H9 (cell line): ENCODE measurements around the gene TCF25. TPM values are rescaled to one million over a fixed set of nuclear protein-coding genes. Genes with fewer than 3 reads are reported as not detected.
A peak's percentile ranks its signal among the peaks of the same experiment; 100 is the strongest.

ENCODE experiments used
- DNase-seq: peaks from one replicate; pipeline ENCODE4 v3.0.0-alpha.2; 2017
- H2AFZ ChIP-seq: one replicate; pipeline ENCODE4 v1.6.1; 2013; ENCODE audit warnings: mild to moderate bottlenecking, low read length, control low read depth, moderate library complexity
- H2AK5ac ChIP-seq: 2 replicates; pipeline ENCODE4 v1.6.1; 2013; ENCODE audit warnings: low read length, control low read depth, mixed read lengths; ENCODE audit not compliant: insufficient read length
- H2BK120ac ChIP-seq: one replicate; pipeline ENCODE4 v1.6.1; 2013; ENCODE audit warnings: low read depth, mild to moderate bottlenecking, low read length, control low read depth, inconsistent platforms; ENCODE audit not compliant: poor library complexity, severe bottlenecking
- H2BK12ac ChIP-seq: 2 replicates; pipeline ENCODE4 v1.6.1; 2013; ENCODE audit warnings: low read length, control low read depth, mixed read lengths, low read depth; ENCODE audit not compliant: insufficient read length
- H2BK15ac ChIP-seq: 2 replicates; pipeline ENCODE4 v1.6.1; 2013; ENCODE audit warnings: low read depth, low read length, control low read depth
- H2BK20ac ChIP-seq: one replicate; pipeline ENCODE4 v1.6.1; 2013; ENCODE audit warnings: low read depth, mild to moderate bottlenecking, low read length, control low read depth, inconsistent platforms; ENCODE audit not compliant: poor library complexity, severe bottlenecking
- H2BK5ac ChIP-seq: 2 replicates; pipeline ENCODE4 v1.6.1; 2013; ENCODE audit warnings: low read length, control low read depth, mixed read lengths; ENCODE audit not compliant: insufficient read length
- H3K14ac ChIP-seq: 2 replicates; pipeline ENCODE4 v1.6.1; 2013; ENCODE audit warnings: low read length, control low read depth; ENCODE audit not compliant: insufficient read depth
- H3K18ac ChIP-seq: 2 replicates; pipeline ENCODE4 v1.6.1; 2013; ENCODE audit warnings: low read depth, mild to moderate bottlenecking, mixed read lengths, low read length, control low read depth; ENCODE audit not compliant: insufficient read length
- H3K23ac ChIP-seq: 2 replicates; pipeline ENCODE4 v1.6.1; 2013; ENCODE audit warnings: low read length, control low read depth, mixed read lengths, low read depth; ENCODE audit not compliant: insufficient read length
- H3K23me2 ChIP-seq: 2 replicates; pipeline ENCODE4 v1.6.1; 2013; ENCODE audit warnings: low read depth, mild to moderate bottlenecking, mixed read lengths, low read length, control low read depth; ENCODE audit not compliant: insufficient read length, poor library complexity, severe bottlenecking
- H3K27ac ChIP-seq: 2 replicates; pipeline ENCODE4 v1.5.1; 2013; ENCODE audit warnings: low read length, control low read depth, mixed read lengths, low read depth; ENCODE audit not compliant: insufficient read length
- H3K27me3 ChIP-seq: 2 replicates; pipeline ENCODE4 v1.6.1; 2013; ENCODE audit warnings: low read length, control low read depth, inconsistent platforms; ENCODE audit not compliant: insufficient read depth
- H3K4ac ChIP-seq: 2 replicates; pipeline ENCODE4 v1.6.1; 2013; ENCODE audit warnings: low read depth, mild to moderate bottlenecking, control low read depth, inconsistent platforms, low read length, moderate library complexity
- H3K4me1 ChIP-seq: 2 replicates; pipeline ENCODE4 v1.6.1; 2013; ENCODE audit warnings: low read length, control low read depth, inconsistent platforms; ENCODE audit not compliant: insufficient read depth
- H3K4me2 ChIP-seq: 2 replicates; pipeline ENCODE4 v1.6.1; 2013; ENCODE audit warnings: low read length, control low read depth, mixed read lengths; ENCODE audit not compliant: insufficient read length, insufficient read depth
- H3K56ac ChIP-seq: 2 replicates; pipeline ENCODE4 v1.6.1; 2013; ENCODE audit warnings: low read depth, mild to moderate bottlenecking, mixed read lengths, low read length, control low read depth; ENCODE audit not compliant: insufficient read length
- H3K79me1 ChIP-seq: 2 replicates; pipeline ENCODE4 v1.6.1; 2013; ENCODE audit warnings: low read depth, mild to moderate bottlenecking, moderate library complexity, low read length, control low read depth, inconsistent platforms; ENCODE audit not compliant: insufficient read depth, poor library complexity, severe bottlenecking
- H3K79me2 ChIP-seq: 2 replicates; pipeline ENCODE4 v1.6.1; 2013; ENCODE audit warnings: low read length, control low read depth, inconsistent platforms; ENCODE audit not compliant: insufficient read depth
- H3K9ac ChIP-seq: 2 replicates; pipeline ENCODE4 v1.6.1; 2013; ENCODE audit warnings: low read length, control low read depth, mixed read lengths; ENCODE audit not compliant: insufficient read length; ENCODE audit errors: extremely low read depth
- H3K9me3 ChIP-seq: one replicate; pipeline ENCODE4 v1.6.1; 2013; ENCODE audit warnings: low read depth, low read length, inconsistent platforms; ENCODE audit not compliant: control insufficient read depth
- H3T11ph ChIP-seq: one replicate; pipeline ENCODE4 v1.6.1; 2013; ENCODE audit warnings: mild to moderate bottlenecking, low read length, control low read depth, inconsistent platforms
- H4K20me1 ChIP-seq: one replicate; pipeline ENCODE4 v1.6.1; 2013; ENCODE audit not compliant: control insufficient read depth, insufficient read length, insufficient read depth
- H4K5ac ChIP-seq: 2 replicates; pipeline ENCODE4 v1.6.1; 2013; ENCODE audit warnings: low read depth, mild to moderate bottlenecking, mixed read lengths, low read length, control low read depth; ENCODE audit not compliant: insufficient read length
- H4K8ac ChIP-seq: replicated peaks from 2 replicates; pipeline ENCODE4 v1.6.1; 2013; ENCODE audit warnings: low read length, control low read depth, mixed read lengths, low read depth; ENCODE audit not compliant: insufficient read length
- H4K91ac ChIP-seq: 2 replicates; pipeline ENCODE4 v1.6.1; 2013; ENCODE audit warnings: low read depth, mild to moderate bottlenecking, moderate library complexity, mixed read lengths, low read length, control low read depth; ENCODE audit not compliant: insufficient read length
- H3K27ac Mint-ChIP-seq, 3 experiments: 2 replicates in 2 of 3; 3 replicates in 1 of 3; pipeline ENCODE4 v1.8.0; 2020 to 2021; ENCODE audit warnings: mixed read lengths in 3 of 3, mild to moderate bottlenecking in 1 of 3, moderate library complexity in 1 of 3
- H3K27me3 Mint-ChIP-seq: 2 replicates; pipeline ENCODE4 v1.8.0; 2021; ENCODE audit warnings: low read depth, mild to moderate bottlenecking, moderate library complexity, mixed read lengths
- H3K36me3 Mint-ChIP-seq, 3 experiments: 2 replicates in 2 of 3; 3 replicates in 1 of 3; pipeline ENCODE4 v1.8.0; 2020 to 2021; ENCODE audit warnings: low read depth in 3 of 3, mixed read lengths in 3 of 3; ENCODE audit not compliant: insufficient read depth in 1 of 3
- H3K4me1 Mint-ChIP-seq, 2 experiments: 2 replicates each; pipeline ENCODE4 v1.8.0; 2020; ENCODE audit warnings: mixed read lengths in 2 of 2
- H3K4me3 Mint-ChIP-seq, 2 experiments: 2 replicates in 1 of 2; 3 replicates in 1 of 2; pipeline ENCODE4 v1.8.0; 2020 to 2021; ENCODE audit warnings: mild to moderate bottlenecking in 2 of 2, mixed read lengths in 2 of 2, moderate library complexity in 1 of 2
- H3K9me3 Mint-ChIP-seq, 2 experiments: 2 replicates in 1 of 2; 3 replicates in 1 of 2; pipeline ENCODE4 v1.8.0; 2020; ENCODE audit warnings: mild to moderate bottlenecking in 2 of 2, mixed read lengths in 2 of 2, moderate library complexity in 1 of 2
- WGBS: extraction: QIAGEN DNeasy Blood & Tissue Kit; methylation state at CpG from one replicate; pipeline ENCODE4 v1.1.7; 2013; ENCODE audit warnings: missing lambda C conversion rate, low lambda C conversion rate, mixed read lengths; ENCODE audit not compliant: insufficient read length; ENCODE audit errors: extremely low coverage; 5-methylcytosine and 5-hydroxymethylcytosine counted together
- total RNA-seq: library from RNA; stranded (reverse); gene quantifications from 2 replicates; pipeline ENCODE4 v1.2.1, GENCODE V29; 2021
- TF ChIP-seq, protein P1 (sequence below): fragments of 200-600 bp; sonication (generic); conservative IDR thresholded peaks from 3 replicates; pipeline ENCODE4 v1.8.0; 2021; ENCODE audit warnings: antibody characterized with exemption, mild to moderate bottlenecking

TCF25 gene
- total RNA-seq, 1 experiment from 2014 or later: 109 TPM

DNA sequence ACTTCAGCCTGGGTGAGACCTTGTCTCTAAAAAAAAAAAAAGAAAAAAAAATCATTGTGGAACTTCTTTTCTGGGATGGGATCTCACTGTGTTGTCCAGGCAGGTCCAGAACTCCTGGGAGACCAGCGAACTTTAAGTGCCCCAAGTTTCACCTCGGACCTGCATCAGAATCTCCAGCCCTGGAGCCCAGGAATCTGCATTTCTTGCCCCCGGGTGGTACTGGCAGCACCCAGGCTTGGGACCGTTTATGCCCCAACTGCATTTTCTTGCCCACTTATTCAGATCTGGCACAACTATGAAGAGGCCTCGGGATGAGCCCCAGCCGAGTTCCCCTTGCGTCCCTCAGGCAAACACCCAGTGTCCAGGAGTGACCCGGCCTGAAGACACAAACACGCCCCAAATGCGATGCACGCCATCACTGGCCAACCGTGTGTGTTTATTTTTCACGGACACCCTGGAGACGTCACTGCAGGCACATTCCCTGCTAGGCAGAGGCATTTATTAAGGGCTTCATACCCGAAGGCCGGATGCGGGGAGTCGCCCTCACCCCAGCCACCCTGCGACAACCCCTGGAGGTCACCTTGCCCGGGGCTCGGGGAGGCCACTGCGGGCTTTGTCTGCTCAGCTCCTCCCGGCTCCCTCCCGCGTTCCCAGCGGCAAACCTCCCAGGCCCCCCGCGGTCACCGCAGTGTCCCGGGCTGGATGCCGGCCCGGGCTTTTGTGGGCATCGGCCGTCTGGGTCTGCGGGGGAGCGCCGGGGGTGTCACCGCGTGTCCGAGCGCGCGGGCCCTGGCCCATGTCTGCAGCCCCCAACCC, 45.8 kb upstream of the TCF25 start:
- Histone ChIP-seq H3K18ac (no peak overlapping the region), H3K27me3 (no peaks in the 10 kb centered on the region), H3K9me3 (no peaks in the 10 kb centered on the region), H4K91ac (no peak overlapping the region), H4K8ac (no peak overlapping the region), H3K56ac (no peak overlapping the region), H3K23me2 (peaks cover 4% of the 10 kb centered on the region), H3K4me1 (peaks cover 5% of the 10 kb centered on the region; the same call in 1 of the 2 replicates), H3K79me2 (no peaks in the 10 kb centered on the region), H3K4me2 (peak overlapping the region; percentile 62), H2BK120ac (no peak overlapping the region), H3K9ac (peak overlapping the region; percentile 2), H3K14ac (no peak overlapping the region), H3T11ph (no peak overlapping the region), H3K79me1 (no peaks in the 10 kb centered on the region), H2AK5ac (no peak overlapping the region), H3K27ac (no peak overlapping the region), H2AFZ (no peak overlapping the region), H2BK12ac (no peak overlapping the region), H3K23ac (no peak overlapping the region), H4K5ac (no peak overlapping the region), H2BK5ac (no peak overlapping the region), H4K20me1 (no peaks in the 10 kb centered on the region), H2BK15ac (no peak overlapping the region), H2BK20ac (no peak overlapping the region), H3K4ac (no peak overlapping the region)
- Mint-ChIP-seq H3K27me3 (peaks cover 20% of the 10 kb centered on the region), H3K9me3 (no peaks in the 10 kb centered on the region; a peak in 1 of 5 replicates), H3K4me3 (peak overlapping the region; percentile 70 to 88), H3K36me3 (peaks cover 0 to 3% (median 0%) of the 10 kb centered on the region in 3 experiments; a peak in 2 of 7 replicates), H3K27ac (peak overlapping the region in 1 of 3 experiments; percentile 64; a peak in 1 of 7 replicates), H3K4me1 (peaks cover 19% of the 10 kb centered on the region in 2 experiments)
- WGBS: no CpG with 5 or more reads among the region's 43 CpGs
- DNase-seq: peak; percentile 58
- TF ChIP-seq, protein P1, sequence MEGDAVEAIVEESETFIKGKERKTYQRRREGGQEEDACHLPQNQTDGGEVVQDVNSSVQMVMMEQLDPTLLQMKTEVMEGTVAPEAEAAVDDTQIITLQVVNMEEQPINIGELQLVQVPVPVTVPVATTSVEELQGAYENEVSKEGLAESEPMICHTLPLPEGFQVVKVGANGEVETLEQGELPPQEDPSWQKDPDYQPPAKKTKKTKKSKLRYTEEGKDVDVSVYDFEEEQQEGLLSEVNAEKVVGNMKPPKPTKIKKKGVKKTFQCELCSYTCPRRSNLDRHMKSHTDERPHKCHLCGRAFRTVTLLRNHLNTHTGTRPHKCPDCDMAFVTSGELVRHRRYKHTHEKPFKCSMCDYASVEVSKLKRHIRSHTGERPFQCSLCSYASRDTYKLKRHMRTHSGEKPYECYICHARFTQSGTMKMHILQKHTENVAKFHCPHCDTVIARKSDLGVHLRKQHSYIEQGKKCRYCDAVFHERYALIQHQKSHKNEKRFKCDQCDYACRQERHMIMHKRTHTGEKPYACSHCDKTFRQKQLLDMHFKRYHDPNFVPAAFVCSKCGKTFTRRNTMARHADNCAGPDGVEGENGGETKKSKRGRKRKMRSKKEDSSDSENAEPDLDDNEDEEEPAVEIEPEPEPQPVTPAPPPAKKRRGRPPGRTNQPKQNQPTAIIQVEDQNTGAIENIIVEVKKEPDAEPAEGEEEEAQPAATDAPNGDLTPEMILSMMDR: no peak
